Endothelial cell of umbilical vein (primary cell): ENCODE results near the gene ADI1. TPM values are rescaled to one million over a fixed set of nuclear protein-coding genes. Genes with fewer than 3 reads are reported as not detected.

Experiments
- BruUV-seq: library from RNA; stranded (reverse); fragments of 400-500 nt; replicated peaks from 2 replicates; lab custom pipeline; 2021; lab: Mats Ljungman, UMichigan
- CTCF ChIA-PET: fragments of 300-600, 350-600 bp; sonication (Branson Sonifier 250); formaldehyde crosslinking; loops from one replicate; lab custom pipeline; 2021; ENCODE audit warnings: antibody characterized with exemption, inconsistent platforms; lab: Charles Lee
- POLR2A ChIA-PET: fragments of 300-600, 350-600 bp; sonication (Branson Sonifier 250); formaldehyde crosslinking; loops from one replicate; lab custom pipeline; 2021; ENCODE audit warnings: antibody characterized with exemption, inconsistent platforms; lab: Charles Lee
- DNase-seq: peaks from one replicate; pipeline ENCODE4 v3.0.0-alpha.2; 2011; ENCODE audit warnings: low read depth, low spot score
- FAIRE-seq: peaks from 2 replicates; lab custom pipeline; 2011; peaks lifted over from hg19 to GRCh38; lab: Jason Lieb, UNC
- H2AFZ ChIP-seq: 2 replicates; pipeline ENCODE4 v1.6.0; 2012; ENCODE audit warnings: low read depth, low read length, control low read depth, inconsistent platforms
- H3K27ac ChIP-seq: 2 replicates; pipeline ENCODE4 v1.5.1; 2011; ENCODE audit warnings: low read depth, mild to moderate bottlenecking, control low read depth, low read length, moderate library complexity; ENCODE audit not compliant: insufficient read depth
- H3K27me3 ChIP-seq, 2 experiments: 2 replicates each; pipeline versions ENCODE4 v1.6.0 to v1.6.1; 2011; ENCODE audit warnings: low read length in 2 of 2, mixed read lengths in 1 of 2; ENCODE audit not compliant: control insufficient read depth in 2 of 2, insufficient read depth in 2 of 2
- H3K36me3 ChIP-seq, 2 experiments: 2 replicates in 1 of 2; 3 replicates in 1 of 2; pipeline ENCODE4 v1.5.1; 2011; ENCODE audit warnings: low read length in 2 of 2, mild to moderate bottlenecking in 1 of 2, moderate library complexity in 1 of 2; ENCODE audit not compliant: control insufficient read depth in 2 of 2, insufficient read depth in 2 of 2; ENCODE audit errors: extremely low read depth in 1 of 2
- H3K4me1 ChIP-seq: 3 replicates; pipeline ENCODE4 v1.5.1; 2011; ENCODE audit warnings: mild to moderate bottlenecking, low read length; ENCODE audit not compliant: control insufficient read depth, insufficient read depth; ENCODE audit errors: extremely low read depth
- H3K4me2 ChIP-seq: 2 replicates; pipeline ENCODE4 v1.6.1; 2011; ENCODE audit warnings: low read length, control low read depth, mixed read lengths; ENCODE audit not compliant: insufficient read depth
- H3K4me3 ChIP-seq, 3 experiments: fragments of 200-600 bp in 1 of 3; sonication (generic), shearing (Covaris generic) in 1 of 3; replicated peaks in 1 of 3; 2 replicates each; pipeline ENCODE4 v1.5.1; 2011 to 2016; ENCODE audit warnings: control low read depth in 3 of 3, low read length in 3 of 3, mild to moderate bottlenecking in 2 of 3, inconsistent platforms in 1 of 3, low read depth in 1 of 3, moderate library complexity in 1 of 3; ENCODE audit not compliant: insufficient read depth in 1 of 3
- H3K79me2 ChIP-seq: 2 replicates; pipeline ENCODE4 v1.6.0; 2012; ENCODE audit warnings: low read length, inconsistent platforms; ENCODE audit not compliant: control insufficient read depth, insufficient read depth
- H3K9ac ChIP-seq: replicated peaks from 2 replicates; pipeline ENCODE3; 2011; ENCODE audit warnings: low read length, control low read depth; ENCODE audit not compliant: insufficient read depth; ENCODE audit errors: extremely low read depth
- H3K9me1 ChIP-seq: replicated peaks from 3 replicates; pipeline ENCODE4 v1.6.0; 2011; ENCODE audit warnings: mild to moderate bottlenecking, low read length; ENCODE audit not compliant: control insufficient read depth, insufficient read depth; ENCODE audit errors: extremely low read depth
- H3K9me3 ChIP-seq: replicated peaks from 2 replicates; pipeline ENCODE4 v1.5.1; 2012; ENCODE audit warnings: low read length, inconsistent platforms; ENCODE audit not compliant: control insufficient read depth, insufficient read depth
- H4K20me1 ChIP-seq: replicated peaks from 2 replicates; pipeline ENCODE3; 2011; ENCODE audit warnings: mild to moderate bottlenecking, low read length; ENCODE audit not compliant: control insufficient read depth, insufficient read depth; ENCODE audit errors: extremely low read depth
- CTCF ChIP-seq, 2 donors: IDR thresholded peaks; 1 replicate in 1 of 2; 2 replicates in 1 of 2; pipeline ENCODE4 v1.5.1; 2011; ENCODE audit warnings: low read length in 2 of 2, mild to moderate bottlenecking in 2 of 2, moderate library complexity in 2 of 2, control low read depth in 1 of 2, inconsistent platforms in 1 of 2, low read depth in 1 of 2; ENCODE audit not compliant: insufficient read depth in 1 of 2; ENCODE audit errors: extremely low read depth in 1 of 2
- JUN ChIP-seq: IDR thresholded peaks from 2 replicates; pipeline ENCODE4 v1.6.1; 2011; ENCODE audit warnings: borderline replicate concordance, low read depth; ENCODE audit not compliant: insufficient read length, insufficient read depth
- dilution Hi-C: fragments of 300-500 bp; cut with MboI; formaldehyde crosslinking; loops from one replicate; pipeline ENCODE4 v1.15.0; 2019; ENCODE audit warnings: low sequenced_read_pairs; ENCODE audit not compliant: extremely low pct_ligation_motif_present
- intact Hi-C: fragments of 100-400 bp; cut with micrococcal nuclease; formaldehyde crosslinking; loops from one replicate; pipeline ENCODE4 v1.10.0; 2022
- polyA plus RNA-seq, 4 experiments: library from polyadenylated mRNA; depleted of rRNA in 3 of 4; stranded (reverse) in 3 of 4; unstranded in 1 of 4; fragments of >200 nt; gene quantifications; 2 replicates each; pipeline versions ENCODE4 v1.2.1 to v1.2.3, GENCODE V29; 2011 to 2012; ENCODE audit warnings: missing spikeins in 1 of 4
- total RNA-seq: library from RNA; stranded (reverse); gene quantifications from 2 replicates; pipeline ENCODE4 v1.2.3, GENCODE V29; 2021

ADI1 gene
- total and polyA plus RNA-seq, 2 donors (not counting 3 experiments of a cell fraction or from before 2014, with no cell fraction given): 38.6 to 49.7 TPM

- Histone ChIP-seq H3K79me2 (peaks cover under 1% of the 10 kb centered on the region), H3K4me2 (peak overlapping the region; percentile 68), H4K20me1 (no peaks in the 10 kb centered on the region), H2AFZ (peak overlapping the region; percentile 90), H3K27me3 (no peaks in the 10 kb centered on the region), H3K4me1 (peaks cover 19% of the 10 kb centered on the region), H3K9me1 (no peaks in the 10 kb centered on the region), H3K4me3 (peak overlapping the region in 2 of 3 experiments; percentile 21 to 51), H3K9ac (peak overlapping the region; percentile 91), H3K27ac (peak overlapping the region; percentile 90), H3K36me3 (peaks cover 2 to 3% of the 10 kb centered on the region in 2 experiments), H3K9me3 (no peaks in the 10 kb centered on the region)
- ChIA-PET CTCF (interaction anchor here (0.6 to 2.6 kb wide), 10 partner anchors 9 to 115 kb away, joined by 3 to 12 read pairs (median 3); partner anchors contain the start of genes ADI1 and RNASEH1), POLR2A (interaction anchor here (0.7 to 1.3 kb wide), 2 partner anchors 8 to 18 kb away, joined by 3 read pairs; no protein-coding TSS in a partner anchor)
- intact Hi-C loops (loop anchor here (1.0 to 5.0 kb wide), 7 partner anchors 14 to 114 kb away; partner anchors contain the start of genes ADI1, RNASEH1 and RPS7), dilution Hi-C loops (no loop called here)
- TF ChIP-seq CTCF (IDR thresholded peaks at IDR 0.05; ENCODE audit: extremely low read depth in 1 of 2, insufficient read depth in 1 of 2, low read depth in 1 of 2, low read length in 2 of 2): peak; percentile 57 to 63
- no peak for TF ChIP-seq JUN
- FAIRE-seq (peak; percentile 93), DNase-seq (peak; percentile 51)
- no TSS peak for BruUV-seq
These were observed 17.6 kb upstream of the ADI1 start for GRCh38 chr2:3536682-3537632.
